IMR-90 (cell line): ENCODE measurements around the gene ETV6. TPM values are rescaled to one million over a fixed set of nuclear protein-coding genes. Genes with fewer than 3 reads are reported as not detected.
A peak's percentile ranks its signal among the peaks of the same experiment; 100 is the strongest.

Experiments used
- ATAC-seq: fragments of 200-7000 bp; cut with Tn5 transposase; 2 replicates; pipeline ENCODE4 v1.9.1; 2020; ENCODE audit warnings: low read depth, mild to moderate bottlenecking, moderate library complexity
- BruUV-seq: library from RNA; stranded (reverse); fragments of 400-500 nt; replicated peaks from 2 replicates; lab custom pipeline; 2021; lab: Mats Ljungman, UMichigan
- CTCF ChIA-PET: fragments of 300-600 bp; formaldehyde crosslinking; extraction: SDS; loops from one replicate; lab custom pipeline; 2021; ENCODE audit warnings: antibody characterized with exemption; lab: Yijun Ruan, JAX
- POLR2A ChIA-PET: fragments of 300-600 bp; sonication (Branson Sonifier 250); formaldehyde crosslinking; loops from one replicate; lab custom pipeline; 2022; ENCODE audit warnings: antibody characterized with exemption; ENCODE audit not compliant: unreplicated experiment; lab: Charles Lee
- DNase-seq: peaks from one replicate; pipeline ENCODE4 v3.0.0; 2013
- H2AFZ ChIP-seq: replicated peaks from 2 replicates; pipeline ENCODE3; 2013; ENCODE audit warnings: low read length, mild to moderate bottlenecking; ENCODE audit not compliant: poor library complexity
- H2AK5ac ChIP-seq: 2 replicates; pipeline ENCODE4 v1.6.1; 2013; ENCODE audit warnings: low read depth, low read length, inconsistent platforms
- H2AK9ac ChIP-seq: replicated peaks from 2 replicates; pipeline ENCODE3; 2013; ENCODE audit warnings: mild to moderate bottlenecking, low read depth, low read length, moderate library complexity; ENCODE audit not compliant: poor library complexity
- H2BK120ac ChIP-seq: 2 replicates; pipeline ENCODE4 v1.6.1; 2013; ENCODE audit warnings: low read depth, low read length, inconsistent platforms
- H2BK15ac ChIP-seq: 3 replicates; pipeline ENCODE4 v1.6.1; 2013; ENCODE audit warnings: low read depth, low read length, inconsistent platforms
- H2BK20ac ChIP-seq: 2 replicates; pipeline ENCODE4 v1.6.1; 2013; ENCODE audit warnings: low read depth, mild to moderate bottlenecking, inconsistent platforms, low read length, moderate library complexity
- H2BK5ac ChIP-seq: 2 replicates; pipeline ENCODE4 v1.6.1; 2013; ENCODE audit warnings: mild to moderate bottlenecking, low read depth, low read length, inconsistent platforms; ENCODE audit not compliant: poor library complexity, severe bottlenecking
- H3K14ac ChIP-seq: replicated peaks from 2 replicates; pipeline ENCODE4 v1.6.1; 2013; ENCODE audit warnings: low read depth, low read length, inconsistent platforms
- H3K18ac ChIP-seq: 2 replicates; pipeline ENCODE4 v1.6.1; 2013; ENCODE audit warnings: low read depth, low read length, control low read depth
- H3K23ac ChIP-seq: 2 replicates; pipeline ENCODE4 v1.6.1; 2013; ENCODE audit warnings: low read depth, low read length, inconsistent platforms
- H3K27ac ChIP-seq: 2 replicates; pipeline ENCODE4 v1.5.1; 2013; ENCODE audit warnings: mild to moderate bottlenecking, control low read depth, low read length; ENCODE audit not compliant: insufficient read depth
- H3K27me3 ChIP-seq: 2 replicates; pipeline ENCODE4 v1.6.1; 2013; ENCODE audit warnings: low read length; ENCODE audit not compliant: control insufficient read depth, insufficient read depth
- H3K36me3 ChIP-seq: 2 replicates; pipeline ENCODE4 v1.6.1; 2013; ENCODE audit warnings: low read length, mixed read lengths; ENCODE audit not compliant: control insufficient read depth, insufficient read depth
- H3K4ac ChIP-seq: 2 replicates; pipeline ENCODE4 v1.6.1; 2013; ENCODE audit warnings: low read depth, low read length, inconsistent platforms
- H3K4me1 ChIP-seq: 2 replicates; pipeline ENCODE4 v1.6.1; 2013; ENCODE audit warnings: low read length, mixed read lengths; ENCODE audit not compliant: control insufficient read depth, insufficient read depth
- H3K4me2 ChIP-seq: 2 replicates; pipeline ENCODE4 v1.6.1; 2013; ENCODE audit warnings: low read depth, mild to moderate bottlenecking, control low read depth, low read length, moderate library complexity
- H3K4me3 ChIP-seq: 2 replicates; pipeline ENCODE4 v1.5.1; 2013; ENCODE audit warnings: low read depth, mild to moderate bottlenecking, control low read depth, low read length, moderate library complexity; ENCODE audit not compliant: insufficient read depth
- H3K56ac ChIP-seq: 2 replicates; pipeline ENCODE4 v1.6.1; 2013; ENCODE audit warnings: low read length, inconsistent platforms; ENCODE audit not compliant: insufficient read depth; ENCODE audit errors: extremely low read depth
- H3K79me1 ChIP-seq, 2 experiments: 2 replicates each; pipeline ENCODE4 v1.6.1; 2013; ENCODE audit warnings: low read length in 2 of 2, inconsistent platforms in 1 of 2, low read depth in 1 of 2
- H3K9ac ChIP-seq: 2 replicates; pipeline ENCODE4 v1.6.1; 2013; ENCODE audit warnings: low read depth, low read length, control low read depth
- H3K9me1 ChIP-seq: 2 replicates; pipeline ENCODE4 v1.6.1; 2013; ENCODE audit warnings: low read length, inconsistent platforms; ENCODE audit not compliant: insufficient read depth
- H3K9me3 ChIP-seq: 2 replicates; pipeline ENCODE4 v1.6.1; 2013; ENCODE audit warnings: low read length; ENCODE audit not compliant: control insufficient read depth, insufficient read depth
- H4K20me1 ChIP-seq: 2 replicates; pipeline ENCODE4 v1.6.1; 2013; ENCODE audit warnings: low read length, inconsistent platforms; ENCODE audit not compliant: insufficient read depth
- H4K5ac ChIP-seq: 2 replicates; pipeline ENCODE4 v1.6.1; 2013; ENCODE audit warnings: mild to moderate bottlenecking, low read depth, low read length, control low read depth
- H4K8ac ChIP-seq, 2 experiments: 2 replicates each; pipeline ENCODE4 v1.6.1; 2013; ENCODE audit warnings: low read depth in 2 of 2, low read length in 2 of 2, control low read depth in 1 of 2, inconsistent platforms in 1 of 2
- H4K91ac ChIP-seq: 2 replicates; pipeline ENCODE4 v1.6.1; 2013; ENCODE audit warnings: low read depth, low read length, inconsistent platforms; ENCODE audit not compliant: insufficient read depth
- BHLHE40 ChIP-seq: fragments of 150-350 bp; IDR thresholded peaks from 2 replicates; pipeline ENCODE4 v1.6.1; 2016; ENCODE audit warnings: mild to moderate bottlenecking, low read depth, low read length
- CEBPB ChIP-seq: IDR thresholded peaks from 2 replicates; pipeline ENCODE4 v1.6.1; 2012; ENCODE audit warnings: low read depth, low read length, improper control_type of control experiment
- ELK1 ChIP-seq: fragments of 150-350 bp; IDR thresholded peaks from 2 replicates; pipeline ENCODE4 v1.6.1; 2016; ENCODE audit warnings: low read depth, mild to moderate bottlenecking, low read length, moderate library complexity, borderline replicate concordance
- FOS ChIP-seq: fragments of 150-350 bp; IDR thresholded peaks from 2 replicates; pipeline ENCODE4 v1.6.1; 2016; ENCODE audit warnings: low read depth, low read length
- MAZ ChIP-seq: IDR thresholded peaks from 2 replicates; pipeline ENCODE4 v1.6.1; 2012; ENCODE audit warnings: low read depth, mild to moderate bottlenecking, low read length, improper control_type of control experiment, moderate library complexity, borderline replicate concordance
- MXI1 ChIP-seq: IDR thresholded peaks from 2 replicates; pipeline ENCODE4 v1.6.1; 2012; ENCODE audit warnings: low read depth, mild to moderate bottlenecking, low read length, moderate library complexity, borderline replicate concordance
- RCOR1 ChIP-seq: IDR thresholded peaks from 2 replicates; pipeline ENCODE4 v1.6.1; 2012; ENCODE audit warnings: mild to moderate bottlenecking, low read length, improper control_type of control experiment; ENCODE audit not compliant: insufficient replicate concordance
- RFX5 ChIP-seq: IDR thresholded peaks from 2 replicates; pipeline ENCODE4 v1.8.0; 2012; ENCODE audit warnings: low read depth, mild to moderate bottlenecking, low read length, moderate library complexity
- SMC3 ChIP-seq: fragments of 150-350 bp; IDR thresholded peaks from 2 replicates; pipeline ENCODE4 v1.6.1; 2016; ENCODE audit warnings: low read depth, mild to moderate bottlenecking, antibody characterized with exemption, low read length, moderate library complexity
- WGBS, 2 experiments: methylation state at CpG; one replicate each; pipeline versions ENCODE4 v1.1.5 to v1.1.7; 2013; ENCODE audit warnings: missing lambda C conversion rate in 2 of 2; ENCODE audit not compliant: insufficient read length in 1 of 2; ENCODE audit errors: extremely low coverage in 2 of 2; 5-methylcytosine and 5-hydroxymethylcytosine counted together
- dilution Hi-C: fragments of 300-500 bp; cut with HindIII; formaldehyde crosslinking; loops from one replicate; pipeline ENCODE4 v1.14.3; 2018; ENCODE audit warnings: low sequenced_read_pairs; ENCODE audit not compliant: unreplicated experiment
- in situ Hi-C: fragments of 300-500 bp; cut with MboI; formaldehyde crosslinking; loops from 3 replicates; pipeline ENCODE4 v1.14.3; 2019; ENCODE audit warnings: low sequenced_read_pairs, inconsistent platforms, mixed read lengths
- intact Hi-C: fragments of 100-400 bp; cut with micrococcal nuclease; formaldehyde crosslinking; loops from 2 replicates; pipeline ENCODE4 v1.10.0; 2022
- polyA plus RNA-seq, 3 experiments: library from polyadenylated mRNA; depleted of rRNA; stranded (reverse); fragments of >200 nt; gene quantifications; 2 replicates each; pipeline ENCODE4 v1.2.3, GENCODE V29; 2012; ENCODE audit warnings: low replicate concordance in 1 of 3
- total RNA-seq: library from RNA; depleted of rRNA; stranded (reverse); fragments of >200 nt; gene quantifications from 2 replicates; pipeline ENCODE4 v1.2.3, GENCODE V29; 2012
- TF ChIP-seq, protein P1 (sequence below): fragments of 150-350 bp; IDR thresholded peaks from 2 replicates; pipeline ENCODE4 v1.6.1; 2017; ENCODE audit warnings: mild to moderate bottlenecking, antibody characterized with exemption, low read length, low read depth

The ETV6 gene
- total and polyA plus RNA-seq, 2 of the 4 experiments (the other 2 are of a cell fraction), result 8.4 to 9.9 TPM

DNA sequence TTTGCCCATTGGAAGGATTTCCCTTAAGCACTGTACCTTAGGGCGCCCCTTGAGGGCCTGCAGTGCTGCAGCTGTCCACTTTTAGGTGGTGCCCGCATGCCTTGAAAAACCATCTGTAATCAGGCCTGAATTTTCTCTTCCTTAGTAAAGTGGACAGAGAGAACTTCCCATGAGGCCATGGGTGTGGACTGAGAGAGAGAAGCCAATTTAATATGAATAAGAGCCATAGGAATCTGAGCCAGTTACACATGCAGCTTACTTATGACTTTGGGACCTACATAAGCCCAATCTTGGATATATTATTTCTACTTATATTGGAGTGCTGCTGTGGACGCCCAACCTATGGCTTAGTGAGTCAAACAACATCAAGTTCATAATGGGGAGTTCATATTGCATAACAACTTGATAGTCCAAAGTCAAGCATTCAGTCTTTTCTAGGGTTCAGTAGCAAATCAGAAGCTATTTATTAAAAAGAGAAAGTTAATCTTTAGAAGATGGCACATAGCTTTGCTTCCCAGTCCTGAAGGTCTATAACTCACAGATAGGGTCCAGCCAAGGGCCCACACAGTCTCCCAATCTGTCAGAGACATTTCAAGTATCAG lies 11.1 kb upstream of the ETV6 start:
- Histone ChIP-seq H2BK15ac (no peak overlapping the region), H2AK9ac (no peak overlapping the region), H3K4me1 (no peaks in the 10 kb centered on the region), H3K27ac (no peak overlapping the region), H3K4ac (no peak overlapping the region), H2AK5ac (no peak overlapping the region), H3K27me3 (no peaks in the 10 kb centered on the region), H3K23ac (no peak overlapping the region), H3K9ac (no peak overlapping the region), H2BK5ac (no peak overlapping the region), H4K5ac (no peak overlapping the region), H2AFZ (no peak overlapping the region), H3K79me1 (no peaks in the 10 kb centered on the region), H3K9me1 (no peaks in the 10 kb centered on the region), H2BK20ac (no peak overlapping the region), H3K4me2 (no peak overlapping the region), H3K14ac (no peak overlapping the region), H2BK120ac (no peak overlapping the region), H4K91ac (no peak overlapping the region), H4K20me1 (no peaks in the 10 kb centered on the region), H3K9me3 (peaks cover 5% of the 10 kb centered on the region), H3K56ac (no peak overlapping the region), H3K4me3 (no peak overlapping the region), H3K36me3 (no peaks in the 10 kb centered on the region), H3K18ac (no peak overlapping the region), H4K8ac (no peak overlapping the region)
- WGBS, 2 experiments, result no CpG with 5 or more reads among the region's 3 CpGs
- TF ChIP-seq MAZ, result no peak
- TF ChIP-seq ELK1, result no peak
- TF ChIP-seq BHLHE40, result no peak
- TF ChIP-seq, protein P1, sequence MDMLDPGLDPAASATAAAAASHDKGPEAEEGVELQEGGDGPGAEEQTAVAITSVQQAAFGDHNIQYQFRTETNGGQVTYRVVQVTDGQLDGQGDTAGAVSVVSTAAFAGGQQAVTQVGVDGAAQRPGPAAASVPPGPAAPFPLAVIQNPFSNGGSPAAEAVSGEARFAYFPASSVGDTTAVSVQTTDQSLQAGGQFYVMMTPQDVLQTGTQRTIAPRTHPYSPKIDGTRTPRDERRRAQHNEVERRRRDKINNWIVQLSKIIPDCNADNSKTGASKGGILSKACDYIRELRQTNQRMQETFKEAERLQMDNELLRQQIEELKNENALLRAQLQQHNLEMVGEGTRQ, result no peak
- TF ChIP-seq FOS, result no peak
- TF ChIP-seq SMC3, result no peak
- TF ChIP-seq CEBPB, result no peak
- TF ChIP-seq RFX5, result no peak
- no peak for TF ChIP-seq MXI1
- TF ChIP-seq RCOR1, result no peak
- ATAC-seq (peak; percentile 27), DNase-seq (no peak)
- dilution Hi-C loops (no loop called here), intact Hi-C loops (no loop called here), in situ Hi-C loops (no loop called here)
- no TSS peak for BruUV-seq
- ChIA-PET POLR2A (interaction anchor here (0.5 kb wide), 1 partner anchor 157 kb away, joined by 3 read pairs; no protein-coding TSS in a partner anchor), CTCF (no interaction called here)
